ENCODE measurements around the gene SERTAD2.

GRCh38 chr2:64587561-64587960 lies 66.2 kb downstream of the SERTAD2 start:
- TF ChIP-seq, protein P1, sequence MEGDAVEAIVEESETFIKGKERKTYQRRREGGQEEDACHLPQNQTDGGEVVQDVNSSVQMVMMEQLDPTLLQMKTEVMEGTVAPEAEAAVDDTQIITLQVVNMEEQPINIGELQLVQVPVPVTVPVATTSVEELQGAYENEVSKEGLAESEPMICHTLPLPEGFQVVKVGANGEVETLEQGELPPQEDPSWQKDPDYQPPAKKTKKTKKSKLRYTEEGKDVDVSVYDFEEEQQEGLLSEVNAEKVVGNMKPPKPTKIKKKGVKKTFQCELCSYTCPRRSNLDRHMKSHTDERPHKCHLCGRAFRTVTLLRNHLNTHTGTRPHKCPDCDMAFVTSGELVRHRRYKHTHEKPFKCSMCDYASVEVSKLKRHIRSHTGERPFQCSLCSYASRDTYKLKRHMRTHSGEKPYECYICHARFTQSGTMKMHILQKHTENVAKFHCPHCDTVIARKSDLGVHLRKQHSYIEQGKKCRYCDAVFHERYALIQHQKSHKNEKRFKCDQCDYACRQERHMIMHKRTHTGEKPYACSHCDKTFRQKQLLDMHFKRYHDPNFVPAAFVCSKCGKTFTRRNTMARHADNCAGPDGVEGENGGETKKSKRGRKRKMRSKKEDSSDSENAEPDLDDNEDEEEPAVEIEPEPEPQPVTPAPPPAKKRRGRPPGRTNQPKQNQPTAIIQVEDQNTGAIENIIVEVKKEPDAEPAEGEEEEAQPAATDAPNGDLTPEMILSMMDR (IDR thresholded peaks at IDR 0.05; ENCODE audit: low read depth, low read length) = no peak
- TF ChIP-seq POLR2A (IDR thresholded peaks at IDR 0.05; ENCODE audit: extremely low read depth, insufficient read length) (no peak), MYC (IDR thresholded peaks at IDR 0.05; ENCODE audit: low read depth, low read length) (no peak)
- TF ChIP-seq, protein P2, sequence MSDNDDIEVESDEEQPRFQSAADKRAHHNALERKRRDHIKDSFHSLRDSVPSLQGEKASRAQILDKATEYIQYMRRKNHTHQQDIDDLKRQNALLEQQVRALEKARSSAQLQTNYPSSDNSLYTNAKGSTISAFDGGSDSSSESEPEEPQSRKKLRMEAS (IDR thresholded peaks at IDR 0.05; ENCODE audit: low read depth, low read length) = no peak
